ENCODE measurements around the gene FOSL2. TPM values are rescaled to one million over a fixed set of nuclear protein-coding genes. Genes with fewer than 3 reads are reported as not detected.
A peak's percentile ranks its signal among the peaks of the same experiment; 100 is the strongest.

The FOSL2 gene
- total and polyA plus RNA-seq, 4 donors: 4.5 to 14.2 (median 10.7) TPM

DNA sequence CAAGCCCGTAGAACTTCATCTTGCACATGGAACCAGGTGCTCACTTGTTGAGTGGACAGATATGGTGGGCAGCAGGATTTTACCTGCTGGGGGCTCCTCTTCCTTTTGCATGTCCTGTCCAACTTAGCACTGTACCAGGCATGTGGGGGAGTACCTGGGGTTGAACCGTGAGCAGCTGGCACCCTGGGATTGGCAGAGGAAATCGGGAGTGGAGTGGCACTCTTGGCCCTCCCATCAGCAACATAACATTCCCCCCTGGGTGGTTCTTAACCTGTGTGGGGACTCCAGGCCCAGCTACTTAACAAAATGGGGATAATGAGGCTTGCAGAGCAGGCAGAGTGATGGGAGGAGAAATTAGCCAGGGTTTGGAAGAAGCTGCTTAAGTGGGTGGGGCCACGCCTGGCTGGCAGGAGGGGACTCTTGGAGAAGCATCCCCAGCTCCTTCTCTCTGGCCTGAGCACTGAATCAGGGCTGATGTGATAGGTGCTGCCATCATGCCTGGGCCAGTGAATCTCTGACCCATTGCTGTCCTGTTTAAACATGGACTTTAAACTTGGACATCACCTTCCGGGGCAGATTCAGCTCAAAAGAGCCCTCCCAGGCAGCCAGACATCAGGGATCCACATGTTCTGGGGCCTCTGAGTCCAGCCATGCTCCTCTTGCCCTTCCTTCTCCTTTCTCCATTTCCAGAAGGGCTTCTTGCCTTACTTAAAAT is 15.5 kb downstream of the FOSL2 start:
- Histone ChIP-seq H3K9me3 (ENCODE audit: control insufficient read depth, insufficient read depth, low read length) (no peaks in the 10 kb centered on the region), H3K4me1 (ENCODE audit: control insufficient read depth, insufficient read depth, low read length) (peaks cover 5% of the 10 kb centered on the region), H3K36me3 (ENCODE audit: control insufficient read depth, insufficient read depth, low read length) (peaks cover 27% of the 10 kb centered on the region), H3K27me3 (ENCODE audit: control insufficient read depth, insufficient read depth, low read length) (no peaks in the 10 kb centered on the region), H3K4me3 (ENCODE audit: low read depth, low read length) (no peak overlapping the region), H3K27ac (ENCODE audit: low read depth, low read length) (no peak overlapping the region)
- DNase-seq (ENCODE audit: low read depth in 4 of 6, low spot score in 6 of 6): no peak
- WGBS (ENCODE audit: insufficient coverage): 100% methylated on average over 3 of the region's 5 CpGs

DNA sequence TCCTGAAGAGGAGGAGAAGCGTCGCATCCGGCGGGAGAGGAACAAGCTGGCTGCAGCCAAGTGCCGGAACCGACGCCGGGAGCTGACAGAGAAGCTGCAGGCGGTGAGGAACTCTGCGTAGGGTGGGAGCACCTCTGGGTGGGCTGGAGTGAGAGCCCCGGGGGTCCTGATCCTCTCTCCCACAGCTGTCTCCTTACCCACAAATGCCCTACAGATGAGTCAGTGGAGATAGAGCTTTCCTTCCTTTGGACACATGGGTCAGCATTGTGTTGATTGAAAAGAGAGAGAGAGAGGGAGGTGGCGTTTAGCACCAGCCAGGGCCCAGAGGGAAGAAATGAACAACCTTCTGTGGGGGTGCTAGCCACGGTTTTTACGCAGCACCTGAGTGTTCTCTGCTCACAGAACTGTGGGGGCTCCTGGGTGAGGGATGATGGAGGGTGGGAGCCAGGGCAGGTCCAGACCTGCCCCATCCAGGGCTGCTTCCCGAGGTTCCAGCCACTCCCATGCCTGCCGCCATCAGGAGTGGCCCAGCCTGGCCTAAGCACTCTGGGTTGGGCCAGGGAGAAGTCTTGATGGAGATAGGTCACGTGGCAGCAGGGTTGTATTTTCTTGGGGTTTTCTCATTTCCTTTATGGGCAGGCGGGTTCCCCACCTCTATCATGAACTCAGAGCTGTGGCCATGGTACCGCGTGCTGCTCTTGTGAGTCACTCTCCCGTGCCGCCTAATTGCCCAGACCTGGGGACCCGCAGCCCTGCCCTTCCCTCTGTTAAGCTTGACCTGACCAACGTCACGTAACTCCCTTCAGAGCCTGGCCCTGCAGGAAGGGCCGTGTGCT is 16.3 kb downstream of the FOSL2 start:
- 87% methylated on average over 17 of the region's 26 CpGs for WGBS (ENCODE audit: insufficient coverage)
- H3K36me3 ChIP-seq (ENCODE audit: control insufficient read depth, insufficient read depth, low read length): peaks cover 34% of the 10 kb centered on the region
- H3K27ac ChIP-seq (ENCODE audit: low read depth, low read length): no peak overlapping the region
- no peak overlapping the region for H3K4me3 ChIP-seq (ENCODE audit: low read depth, low read length)
- DNase-seq (ENCODE audit: low read depth in 4 of 6, low spot score in 6 of 6): no peak
- H3K4me1 ChIP-seq (ENCODE audit: control insufficient read depth, insufficient read depth, low read length): peaks cover 13% of the 10 kb centered on the region
- no peaks in the 10 kb centered on the region for H3K27me3 ChIP-seq (ENCODE audit: control insufficient read depth, insufficient read depth, low read length)
- H3K9me3 ChIP-seq (ENCODE audit: control insufficient read depth, insufficient read depth, low read length): no peaks in the 10 kb centered on the region

DNA sequence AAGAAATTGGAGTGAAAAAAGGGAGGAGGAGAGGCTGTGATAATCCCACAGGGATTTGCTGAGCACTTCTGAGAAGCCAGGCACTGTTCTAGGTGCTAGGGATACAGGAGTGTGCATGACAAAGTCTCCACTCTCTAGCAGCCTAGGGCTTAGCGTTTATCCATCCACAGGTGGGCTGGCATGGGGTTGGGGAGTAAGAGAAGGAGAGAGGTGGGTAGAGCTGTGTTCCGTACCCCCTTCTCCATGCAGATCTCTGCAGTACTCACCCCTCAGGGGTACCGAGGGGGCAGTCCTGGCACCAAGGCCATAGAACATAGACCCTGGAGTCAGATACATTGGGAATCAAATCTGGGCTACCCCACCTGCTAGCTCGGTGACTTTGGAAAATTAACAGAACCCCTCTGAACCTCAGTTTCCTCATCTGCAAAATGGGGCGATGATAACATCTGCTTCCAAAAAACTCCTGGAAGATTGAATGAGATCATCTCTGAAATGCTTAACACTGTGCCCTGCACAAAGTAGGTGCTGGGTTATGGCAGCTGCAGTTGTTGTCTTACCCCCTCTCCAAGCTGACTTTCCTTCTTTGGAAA is 18.6 kb downstream of the FOSL2 start:
- peaks cover 27% of the 10 kb centered on the region for H3K36me3 ChIP-seq (ENCODE audit: control insufficient read depth, insufficient read depth, low read length)
- no peak overlapping the region for H3K4me3 ChIP-seq (ENCODE audit: low read depth, low read length)
- 96% methylated on average over 4 of the region's 5 CpGs for WGBS (ENCODE audit: insufficient coverage)
- H3K9me3 ChIP-seq (ENCODE audit: control insufficient read depth, insufficient read depth, low read length): no peaks in the 10 kb centered on the region
- H3K4me1 ChIP-seq (ENCODE audit: control insufficient read depth, insufficient read depth, low read length): peaks cover 14% of the 10 kb centered on the region
- H3K27me3 ChIP-seq (ENCODE audit: control insufficient read depth, insufficient read depth, low read length): no peaks in the 10 kb centered on the region
- no peak overlapping the region for H3K27ac ChIP-seq (ENCODE audit: low read depth, low read length)
- no peak for DNase-seq (ENCODE audit: low read depth in 4 of 6, low spot score in 6 of 6)

DNA sequence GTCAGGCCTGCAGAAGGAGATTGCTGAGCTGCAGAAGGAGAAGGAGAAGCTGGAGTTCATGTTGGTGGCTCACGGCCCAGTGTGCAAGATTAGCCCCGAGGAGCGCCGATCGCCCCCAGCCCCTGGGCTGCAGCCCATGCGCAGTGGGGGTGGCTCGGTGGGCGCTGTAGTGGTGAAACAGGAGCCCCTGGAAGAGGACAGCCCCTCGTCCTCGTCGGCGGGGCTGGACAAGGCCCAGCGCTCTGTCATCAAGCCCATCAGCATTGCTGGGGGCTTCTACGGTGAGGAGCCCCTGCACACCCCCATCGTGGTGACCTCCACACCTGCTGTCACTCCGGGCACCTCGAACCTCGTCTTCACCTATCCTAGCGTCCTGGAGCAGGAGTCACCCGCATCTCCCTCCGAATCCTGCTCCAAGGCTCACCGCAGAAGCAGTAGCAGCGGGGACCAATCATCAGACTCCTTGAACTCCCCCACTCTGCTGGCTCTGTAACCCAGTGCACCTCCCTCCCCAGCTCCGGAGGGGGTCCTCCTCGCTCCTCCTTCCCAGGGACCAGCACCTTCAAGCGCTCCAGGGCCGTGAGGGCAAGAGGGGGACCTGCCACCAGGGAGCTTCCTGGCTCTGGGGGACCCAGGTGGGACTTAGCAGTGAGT is 19.4 kb downstream of the FOSL2 start:
- no peaks in the 10 kb centered on the region for H3K9me3 ChIP-seq (ENCODE audit: control insufficient read depth, insufficient read depth, low read length)
- DNase-seq (ENCODE audit: low read depth in 4 of 6, low spot score in 6 of 6): no peak
- H3K36me3 ChIP-seq (ENCODE audit: control insufficient read depth, insufficient read depth, low read length): peaks cover 23% of the 10 kb centered on the region
- H3K27me3 ChIP-seq (ENCODE audit: control insufficient read depth, insufficient read depth, low read length): no peaks in the 10 kb centered on the region
- WGBS (ENCODE audit: insufficient coverage): 94% methylated on average over 23 of the region's 27 CpGs
- H3K4me3 ChIP-seq (ENCODE audit: low read depth, low read length): no peak overlapping the region
- no peak overlapping the region for H3K27ac ChIP-seq (ENCODE audit: low read depth, low read length)
- H3K4me1 ChIP-seq (ENCODE audit: control insufficient read depth, insufficient read depth, low read length): peaks cover 10% of the 10 kb centered on the region

DNA sequence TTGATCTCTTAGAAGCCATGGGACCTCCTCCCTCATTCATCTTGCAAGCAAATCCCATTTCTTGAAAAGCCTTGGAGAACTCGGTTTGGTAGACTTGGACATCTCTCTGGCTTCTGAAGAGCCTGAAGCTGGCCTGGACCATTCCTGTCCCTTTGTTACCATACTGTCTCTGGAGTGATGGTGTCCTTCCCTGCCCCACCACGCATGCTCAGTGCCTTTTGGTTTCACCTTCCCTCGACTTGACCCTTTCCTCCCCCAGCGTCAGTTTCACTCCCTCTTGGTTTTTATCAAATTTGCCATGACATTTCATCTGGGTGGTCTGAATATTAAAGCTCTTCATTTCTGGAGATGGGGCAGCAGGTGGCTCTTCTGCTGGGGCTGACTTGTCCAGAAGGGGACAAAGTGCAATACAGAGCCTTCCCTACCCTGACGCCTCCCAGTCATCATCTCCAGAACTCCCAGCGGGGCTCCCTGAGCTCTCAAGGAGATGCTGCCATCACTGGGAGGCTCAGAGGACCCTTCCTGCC is 20.0 kb downstream of the FOSL2 start:
- no peak overlapping the region for H3K27ac ChIP-seq (ENCODE audit: low read depth, low read length)
- DNase-seq (ENCODE audit: low read depth in 4 of 6, low spot score in 6 of 6): no peak

DNA sequence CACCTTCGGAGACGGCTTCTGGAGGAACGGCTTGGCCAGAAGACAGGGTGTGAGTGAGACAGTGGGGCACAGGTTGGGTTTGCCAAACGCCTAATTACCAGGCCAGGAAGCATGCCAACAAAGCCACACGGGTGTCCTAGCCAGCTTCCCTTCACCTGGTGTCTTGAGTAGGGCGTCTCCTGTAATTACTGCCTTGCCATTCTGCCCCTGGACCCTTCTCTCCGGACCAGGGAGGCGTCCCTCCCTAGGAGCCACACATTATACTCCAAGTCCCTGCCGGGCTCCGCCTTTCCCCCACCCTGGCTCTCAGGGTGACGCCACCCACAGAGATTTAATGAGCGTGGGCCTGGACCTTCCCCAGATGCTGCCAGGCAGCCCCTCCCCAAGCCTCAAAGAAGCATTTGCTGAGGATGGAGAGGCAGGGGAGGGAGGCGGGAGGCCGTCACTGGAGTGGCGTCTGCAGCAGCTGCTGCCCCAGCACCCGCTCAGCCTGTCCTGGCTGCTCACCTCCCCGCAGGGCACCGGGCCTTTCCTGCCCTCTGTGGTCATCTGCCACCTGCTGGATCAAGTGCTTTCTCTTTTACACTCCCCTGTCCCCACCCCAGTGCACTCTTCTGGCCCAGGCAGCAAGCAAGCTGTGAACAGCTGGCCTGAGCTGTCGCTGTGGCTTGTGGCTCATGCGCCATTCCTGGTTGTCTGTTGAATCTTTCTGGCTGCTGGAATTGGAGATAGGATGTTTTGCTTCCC is 20.7 kb downstream of the FOSL2 start:
- no peak overlapping the region for H3K27ac ChIP-seq (ENCODE audit: low read depth, low read length)
- peak in 2 of 6 donors; percentile 26 to 33 for DNase-seq (ENCODE audit: low read depth in 4 of 6, low spot score in 6 of 6)
- H3K36me3 ChIP-seq (ENCODE audit: control insufficient read depth, insufficient read depth, low read length): peaks cover 23% of the 10 kb centered on the region
- 59% methylated on average over 18 of the region's 20 CpGs for WGBS (ENCODE audit: insufficient coverage)
- no peaks in the 10 kb centered on the region for H3K27me3 ChIP-seq (ENCODE audit: control insufficient read depth, insufficient read depth, low read length)
- peaks cover 10% of the 10 kb centered on the region for H3K4me1 ChIP-seq (ENCODE audit: control insufficient read depth, insufficient read depth, low read length)
- H3K4me3 ChIP-seq (ENCODE audit: low read depth, low read length): no peak overlapping the region
- H3K9me3 ChIP-seq (ENCODE audit: control insufficient read depth, insufficient read depth, low read length): no peaks in the 10 kb centered on the region

More for the DNA sequence above, 20.0 kb downstream of the FOSL2 start:
- Histone ChIP-seq H3K9me3 (ENCODE audit: control insufficient read depth, insufficient read depth, low read length) (no peaks in the 10 kb centered on the region), H3K4me3 (ENCODE audit: low read depth, low read length) (no peak overlapping the region), H3K27me3 (ENCODE audit: control insufficient read depth, insufficient read depth, low read length) (no peaks in the 10 kb centered on the region), H3K36me3 (ENCODE audit: control insufficient read depth, insufficient read depth, low read length) (peaks cover 23% of the 10 kb centered on the region), H3K4me1 (ENCODE audit: control insufficient read depth, insufficient read depth, low read length) (peaks cover 10% of the 10 kb centered on the region)
- 92% methylated on average over 4 of the region's 6 CpGs for WGBS (ENCODE audit: insufficient coverage)

DNA sequence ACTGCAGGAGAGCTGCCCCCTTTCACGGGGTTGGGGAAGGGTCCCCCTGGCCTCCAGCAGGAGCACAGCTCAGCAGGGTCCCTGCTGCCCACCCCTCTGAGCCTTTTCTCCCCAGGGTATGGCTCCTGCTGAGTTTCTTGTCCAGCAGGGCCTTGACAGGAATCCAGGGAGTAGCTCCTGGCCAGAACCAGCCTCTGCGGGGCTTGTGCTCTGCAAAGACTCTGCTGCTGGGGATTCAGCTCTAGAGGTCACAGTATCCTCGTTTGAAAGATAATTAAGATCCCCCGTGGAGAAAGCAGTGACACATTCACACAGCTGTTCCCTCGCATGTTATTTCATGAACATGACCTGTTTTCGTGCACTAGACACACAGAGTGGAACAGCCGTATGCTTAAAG is 21.2 kb downstream of the FOSL2 start:
- no peak overlapping the region for H3K4me3 ChIP-seq (ENCODE audit: low read depth, low read length)
- H3K27ac ChIP-seq (ENCODE audit: low read depth, low read length): no peak overlapping the region
- H3K36me3 ChIP-seq (ENCODE audit: control insufficient read depth, insufficient read depth, low read length): peaks cover 23% of the 10 kb centered on the region
- WGBS (ENCODE audit: insufficient coverage): 46% methylated on average over 7 of the region's 7 CpGs
- peak in 2 of 6 donors; percentile 24 to 52 for DNase-seq (ENCODE audit: low read depth in 4 of 6, low spot score in 6 of 6)
- no peaks in the 10 kb centered on the region for H3K9me3 ChIP-seq (ENCODE audit: control insufficient read depth, insufficient read depth, low read length)
- H3K27me3 ChIP-seq (ENCODE audit: control insufficient read depth, insufficient read depth, low read length): no peaks in the 10 kb centered on the region
- peaks cover 10% of the 10 kb centered on the region for H3K4me1 ChIP-seq (ENCODE audit: control insufficient read depth, insufficient read depth, low read length)

DNA sequence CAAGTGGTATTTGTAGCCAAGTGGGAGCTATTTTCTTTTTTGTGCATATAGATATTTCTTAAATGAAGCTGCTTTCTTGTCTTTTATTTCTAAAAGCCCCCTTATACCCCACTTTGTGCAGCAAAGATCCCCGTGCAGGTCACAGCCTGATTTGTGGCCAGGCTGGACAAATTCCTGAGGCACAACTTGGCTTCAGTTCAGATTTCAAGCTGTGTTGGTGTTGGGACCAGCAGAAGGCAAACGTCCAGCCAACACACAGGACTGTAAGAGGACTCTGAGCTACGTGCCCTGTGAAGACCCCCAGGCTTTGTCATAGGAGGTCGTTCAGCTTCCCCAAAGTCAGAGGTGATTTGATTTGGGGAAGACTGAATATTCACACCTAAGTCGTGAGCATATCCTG is 21.9 kb downstream of the FOSL2 start:
- Histone ChIP-seq H3K36me3 (ENCODE audit: control insufficient read depth, insufficient read depth, low read length) (peaks cover 18% of the 10 kb centered on the region), H3K4me3 (ENCODE audit: low read depth, low read length) (no peak overlapping the region), H3K27me3 (ENCODE audit: control insufficient read depth, insufficient read depth, low read length) (no peaks in the 10 kb centered on the region), H3K9me3 (ENCODE audit: control insufficient read depth, insufficient read depth, low read length) (no peaks in the 10 kb centered on the region), H3K27ac (ENCODE audit: low read depth, low read length) (no peak overlapping the region), H3K4me1 (ENCODE audit: control insufficient read depth, insufficient read depth, low read length) (peaks cover 10% of the 10 kb centered on the region)
- DNase-seq (ENCODE audit: low read depth in 4 of 6, low spot score in 6 of 6): no peak
- WGBS (ENCODE audit: insufficient coverage): 52% methylated on average over 4 of the region's 5 CpGs

DNA sequence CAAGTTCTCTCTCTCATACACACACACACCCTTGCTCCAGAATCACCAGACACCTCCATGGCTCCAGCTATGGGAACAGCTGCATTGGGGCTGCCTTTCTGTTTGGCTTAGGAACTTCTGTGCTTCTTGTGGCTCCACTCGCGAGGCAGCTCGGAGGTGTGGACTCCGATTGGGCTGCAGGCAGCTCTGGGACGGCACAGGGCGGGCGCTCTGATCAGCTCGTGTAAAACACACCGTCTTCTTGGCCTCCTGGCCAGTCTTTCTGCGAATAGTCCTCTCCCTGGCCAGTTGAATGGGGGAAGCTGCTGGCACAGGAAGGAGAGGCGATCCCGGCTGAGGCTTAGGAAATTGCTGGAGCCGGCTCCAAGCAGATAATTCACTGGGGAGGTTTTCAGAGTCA is 22.4 kb downstream of the FOSL2 start:
- no peak overlapping the region for H3K4me3 ChIP-seq (ENCODE audit: low read depth, low read length)

More for the DNA sequence above, 22.4 kb downstream of the FOSL2 start:
- 45% methylated on average over 11 of the region's 13 CpGs for WGBS (ENCODE audit: insufficient coverage)
- Histone ChIP-seq H3K27ac (ENCODE audit: low read depth, low read length) (no peak overlapping the region), H3K9me3 (ENCODE audit: control insufficient read depth, insufficient read depth, low read length) (no peaks in the 10 kb centered on the region), H3K36me3 (ENCODE audit: control insufficient read depth, insufficient read depth, low read length) (peaks cover 18% of the 10 kb centered on the region), H3K27me3 (ENCODE audit: control insufficient read depth, insufficient read depth, low read length) (no peaks in the 10 kb centered on the region), H3K4me1 (ENCODE audit: control insufficient read depth, insufficient read depth, low read length) (peaks cover 10% of the 10 kb centered on the region)
- no peak for DNase-seq (ENCODE audit: low read depth in 4 of 6, low spot score in 6 of 6)
